Neural cell (in vitro differentiated cells): ENCODE measurements around the gene PDYN. TPM values are rescaled to one million over a fixed set of nuclear protein-coding genes. Genes with fewer than 3 reads are reported as not detected.

Source experiments
- H2AFZ ChIP-seq: fragments of 200-600, 300-800 bp; sonication (generic), shearing (Covaris generic); 2 replicates; pipeline ENCODE4 v1.6.0; 2014; ENCODE audit warnings: low read depth, mild to moderate bottlenecking, antibody characterized with exemption, low read length, moderate library complexity
- H3F3A ChIP-seq: fragments of 200-600 bp; shearing (Covaris generic); 2 replicates; pipeline ENCODE4 v1.6.1; 2016; ENCODE audit warnings: mild to moderate bottlenecking, moderate library complexity, mixed read lengths, antibody characterized with exemption, low read length; ENCODE audit not compliant: insufficient read depth, poor library complexity, severe bottlenecking
- H3K27ac ChIP-seq: fragments of 200-600, 300-800 bp; sonication (generic), shearing (Covaris generic); 2 replicates; pipeline ENCODE4 v1.5.1; 2014; ENCODE audit warnings: mild to moderate bottlenecking, low read length, moderate library complexity
- H3K27me3 ChIP-seq: fragments of 300-800, 200-600 bp; sonication (generic), shearing (Covaris generic); 2 replicates; pipeline ENCODE4 v1.6.0; 2014; ENCODE audit warnings: mild to moderate bottlenecking, low read depth, low read length, moderate library complexity; ENCODE audit not compliant: insufficient read depth
- H3K36me3 ChIP-seq: fragments of 300-800, 200-600 bp; sonication (generic), shearing (Covaris generic); 2 replicates; pipeline ENCODE4 v1.5.1; 2014; ENCODE audit warnings: mild to moderate bottlenecking, antibody characterized with exemption, low read length, moderate library complexity; ENCODE audit not compliant: insufficient read depth
- H3K4me2 ChIP-seq: fragments of 300-800, 200-600 bp; sonication (generic), shearing (Covaris generic); 2 replicates; pipeline ENCODE4 v1.6.0; 2014; ENCODE audit warnings: mild to moderate bottlenecking, low read length
- H3K4me3 ChIP-seq: fragments of 300-800, 200-600 bp; sonication (generic), shearing (Covaris generic); 2 replicates; pipeline ENCODE4 v1.5.1; 2014; ENCODE audit warnings: mild to moderate bottlenecking, low read length, moderate library complexity
- H3K79me2 ChIP-seq: fragments of 200-600 bp; shearing (Covaris generic); replicated peaks from 2 replicates; pipeline ENCODE4 v1.6.0; 2014; ENCODE audit warnings: mild to moderate bottlenecking, low read length, moderate library complexity; ENCODE audit not compliant: insufficient read depth
- H3K9ac ChIP-seq: fragments of 300-800, 200-600 bp; sonication (generic), shearing (Covaris generic); 2 replicates; pipeline ENCODE4 v1.6.1; 2016; ENCODE audit warnings: mild to moderate bottlenecking, low read length, mixed read lengths
- H3K9me2 ChIP-seq: fragments of 200-600 bp; shearing (Covaris generic); 2 replicates; pipeline ENCODE4 v1.6.1; 2016; ENCODE audit warnings: mild to moderate bottlenecking, low read length, mixed read lengths; ENCODE audit not compliant: insufficient read depth
- H3K9me3 ChIP-seq: fragments of 200-600, 300-800 bp; sonication (generic), shearing (Covaris generic); 2 replicates; pipeline ENCODE4 v1.6.1; 2016; ENCODE audit warnings: mild to moderate bottlenecking, mixed run types, low read length, moderate library complexity, mixed read lengths
- H4K20me1 ChIP-seq: fragments of 200-600 bp; shearing (Covaris generic); 2 replicates; pipeline ENCODE4 v1.6.1; 2016; ENCODE audit warnings: mild to moderate bottlenecking, mixed run types; ENCODE audit not compliant: insufficient read depth
- EP300 ChIP-seq: fragments of 450-650 bp; conservative IDR thresholded peaks from 2 replicates; pipeline ENCODE4 v1.6.1; 2014; ENCODE audit warnings: antibody characterized with exemption, mild to moderate bottlenecking, moderate library complexity; ENCODE audit not compliant: poor library complexity, severe bottlenecking
- EZH2 ChIP-seq: fragments of 200-600, 300-800 bp; shearing (Covaris generic), sonication (generic); IDR thresholded peaks from 2 replicates; pipeline ENCODE4 v1.6.1; 2014; ENCODE audit warnings: antibody characterized with exemption, low read length, borderline replicate concordance, mild to moderate bottlenecking; ENCODE audit not compliant: insufficient read depth, poor library complexity, severe bottlenecking
- MXI1 ChIP-seq: fragments of 450-650 bp; conservative IDR thresholded peaks from 2 replicates; pipeline ENCODE4 v1.6.1; 2014; ENCODE audit warnings: antibody characterized with exemption, mild to moderate bottlenecking; ENCODE audit not compliant: poor library complexity, severe bottlenecking
- POLR2AphosphoS5 ChIP-seq: IDR thresholded peaks from 2 replicates; pipeline ENCODE4 v1.6.1; 2012
- RAD21 ChIP-seq: fragments of 450-650 bp; conservative IDR thresholded peaks from 2 replicates; pipeline ENCODE4 v1.6.1; 2014; ENCODE audit warnings: antibody characterized with exemption, mild to moderate bottlenecking, moderate library complexity
- SMC3 ChIP-seq: fragments of 450-650 bp; conservative IDR thresholded peaks from 2 replicates; pipeline ENCODE4 v1.6.1; 2014; ENCODE audit warnings: antibody characterized with exemption, mild to moderate bottlenecking, moderate library complexity; ENCODE audit not compliant: poor library complexity
- TAF1 ChIP-seq: IDR thresholded peaks from 2 replicates; pipeline ENCODE4 v1.6.1; 2012; ENCODE audit warnings: low read depth
- polyA plus RNA-seq: library from polyadenylated mRNA; depleted of rRNA; stranded (reverse); fragments of >200 nt; gene quantifications from 2 replicates; pipeline ENCODE4 v1.2.3, GENCODE V29; 2014
- TF ChIP-seq, protein P1 (sequence below): fragments of 450-650 bp; IDR thresholded peaks from 2 replicates; pipeline ENCODE4 v1.5.1; 2014; ENCODE audit warnings: antibody characterized with exemption, mild to moderate bottlenecking, moderate library complexity; ENCODE audit not compliant: poor library complexity, severe bottlenecking
- TF ChIP-seq, protein P2 (sequence below): IDR thresholded peaks from 2 replicates; pipeline ENCODE4 v1.6.1; 2012; ENCODE audit warnings: borderline replicate concordance

Gene PDYN
- polyA plus RNA-seq, 1 donor from 2014 or later, result 17.3 TPM

DNA sequence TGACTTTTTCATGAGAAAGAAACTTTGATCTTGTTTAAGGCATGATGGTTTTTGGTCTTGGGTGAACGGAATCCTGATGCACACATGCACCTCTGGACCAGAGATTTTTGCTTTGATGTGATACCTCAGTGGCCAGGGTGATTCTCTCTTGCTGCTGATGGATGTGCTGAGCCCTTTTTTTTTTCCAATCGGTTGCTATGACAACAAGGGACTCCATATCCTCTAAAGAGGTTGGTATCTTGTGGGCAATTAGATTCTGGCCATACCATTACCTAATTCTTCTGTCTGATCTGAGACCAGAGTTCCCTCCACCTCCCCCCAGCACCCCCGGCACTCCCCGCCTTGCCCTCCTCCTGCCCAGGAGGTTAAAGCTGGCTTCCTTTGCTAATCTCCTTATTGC is 24.9 kb downstream of the PDYN start:
- Histone ChIP-seq H3K4me2 (peak overlapping the region; percentile 30), H3K9me3 (no peaks in the 10 kb centered on the region), H3K27ac (peak overlapping the region; percentile 67), H3K9ac (peak overlapping the region; percentile 40), H3F3A (no peaks in the 10 kb centered on the region), H4K20me1 (no peaks in the 10 kb centered on the region), H3K4me3 (peak overlapping the region; percentile 4), H3K79me2 (no peaks in the 10 kb centered on the region), H3K27me3 (no peaks in the 10 kb centered on the region), H3K36me3 (no peaks in the 10 kb centered on the region), H3K9me2 (no peaks in the 10 kb centered on the region), H2AFZ (peak overlapping the region; percentile 36)
- TF ChIP-seq, protein P1, sequence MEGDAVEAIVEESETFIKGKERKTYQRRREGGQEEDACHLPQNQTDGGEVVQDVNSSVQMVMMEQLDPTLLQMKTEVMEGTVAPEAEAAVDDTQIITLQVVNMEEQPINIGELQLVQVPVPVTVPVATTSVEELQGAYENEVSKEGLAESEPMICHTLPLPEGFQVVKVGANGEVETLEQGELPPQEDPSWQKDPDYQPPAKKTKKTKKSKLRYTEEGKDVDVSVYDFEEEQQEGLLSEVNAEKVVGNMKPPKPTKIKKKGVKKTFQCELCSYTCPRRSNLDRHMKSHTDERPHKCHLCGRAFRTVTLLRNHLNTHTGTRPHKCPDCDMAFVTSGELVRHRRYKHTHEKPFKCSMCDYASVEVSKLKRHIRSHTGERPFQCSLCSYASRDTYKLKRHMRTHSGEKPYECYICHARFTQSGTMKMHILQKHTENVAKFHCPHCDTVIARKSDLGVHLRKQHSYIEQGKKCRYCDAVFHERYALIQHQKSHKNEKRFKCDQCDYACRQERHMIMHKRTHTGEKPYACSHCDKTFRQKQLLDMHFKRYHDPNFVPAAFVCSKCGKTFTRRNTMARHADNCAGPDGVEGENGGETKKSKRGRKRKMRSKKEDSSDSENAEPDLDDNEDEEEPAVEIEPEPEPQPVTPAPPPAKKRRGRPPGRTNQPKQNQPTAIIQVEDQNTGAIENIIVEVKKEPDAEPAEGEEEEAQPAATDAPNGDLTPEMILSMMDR, result no peak
- TF ChIP-seq SMC3 (no peak), EP300 (no peak), MXI1 (no peak), RAD21 (no peak), POLR2AphosphoS5 (no peak), EZH2 (no peak), TAF1 (no peak)
- TF ChIP-seq, protein P2, sequence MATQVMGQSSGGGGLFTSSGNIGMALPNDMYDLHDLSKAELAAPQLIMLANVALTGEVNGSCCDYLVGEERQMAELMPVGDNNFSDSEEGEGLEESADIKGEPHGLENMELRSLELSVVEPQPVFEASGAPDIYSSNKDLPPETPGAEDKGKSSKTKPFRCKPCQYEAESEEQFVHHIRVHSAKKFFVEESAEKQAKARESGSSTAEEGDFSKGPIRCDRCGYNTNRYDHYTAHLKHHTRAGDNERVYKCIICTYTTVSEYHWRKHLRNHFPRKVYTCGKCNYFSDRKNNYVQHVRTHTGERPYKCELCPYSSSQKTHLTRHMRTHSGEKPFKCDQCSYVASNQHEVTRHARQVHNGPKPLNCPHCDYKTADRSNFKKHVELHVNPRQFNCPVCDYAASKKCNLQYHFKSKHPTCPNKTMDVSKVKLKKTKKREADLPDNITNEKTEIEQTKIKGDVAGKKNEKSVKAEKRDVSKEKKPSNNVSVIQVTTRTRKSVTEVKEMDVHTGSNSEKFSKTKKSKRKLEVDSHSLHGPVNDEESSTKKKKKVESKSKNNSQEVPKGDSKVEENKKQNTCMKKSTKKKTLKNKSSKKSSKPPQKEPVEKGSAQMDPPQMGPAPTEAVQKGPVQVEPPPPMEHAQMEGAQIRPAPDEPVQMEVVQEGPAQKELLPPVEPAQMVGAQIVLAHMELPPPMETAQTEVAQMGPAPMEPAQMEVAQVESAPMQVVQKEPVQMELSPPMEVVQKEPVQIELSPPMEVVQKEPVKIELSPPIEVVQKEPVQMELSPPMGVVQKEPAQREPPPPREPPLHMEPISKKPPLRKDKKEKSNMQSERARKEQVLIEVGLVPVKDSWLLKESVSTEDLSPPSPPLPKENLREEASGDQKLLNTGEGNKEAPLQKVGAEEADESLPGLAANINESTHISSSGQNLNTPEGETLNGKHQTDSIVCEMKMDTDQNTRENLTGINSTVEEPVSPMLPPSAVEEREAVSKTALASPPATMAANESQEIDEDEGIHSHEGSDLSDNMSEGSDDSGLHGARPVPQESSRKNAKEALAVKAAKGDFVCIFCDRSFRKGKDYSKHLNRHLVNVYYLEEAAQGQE, result no peak

DNA sequence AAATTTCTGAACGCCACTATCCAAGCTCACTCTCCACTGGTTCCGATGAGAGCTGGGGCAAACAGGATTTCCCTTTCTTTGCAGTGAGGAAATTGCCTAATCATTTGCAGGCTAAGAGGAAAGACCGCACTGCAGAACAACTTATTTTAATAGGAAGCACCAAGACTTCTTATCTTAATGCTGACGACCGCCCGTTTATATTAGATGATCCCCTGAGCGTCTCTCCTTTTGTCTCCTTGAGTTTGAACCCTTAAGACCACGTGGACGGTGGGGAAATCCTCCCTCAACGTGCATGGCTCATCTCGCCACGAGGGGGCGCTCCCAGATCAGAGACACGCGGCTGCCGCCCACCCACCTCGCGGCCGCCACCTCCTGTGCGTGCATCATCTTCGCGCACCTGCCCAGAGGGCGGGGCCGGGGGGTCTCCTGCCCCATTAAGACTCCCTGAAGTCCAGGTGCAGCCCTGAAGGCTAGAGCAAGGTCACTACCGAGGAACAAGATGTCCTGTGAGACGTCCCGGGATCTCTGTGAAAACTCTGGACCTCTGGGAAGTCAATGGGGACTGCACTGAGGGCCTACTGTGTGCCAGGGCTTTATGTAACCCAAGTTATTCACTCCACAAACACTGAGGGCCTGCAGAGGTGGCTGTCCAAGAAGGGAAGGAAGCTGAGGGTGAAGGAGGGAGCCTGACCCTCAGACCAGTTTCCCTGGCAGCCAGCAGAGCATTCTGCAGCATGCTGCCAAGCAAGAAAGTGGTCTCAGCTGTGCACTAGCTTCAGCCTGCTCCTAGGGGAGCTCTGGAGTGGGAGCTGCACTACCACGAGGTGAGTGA is 28.1 kb downstream of the PDYN start:
- Histone ChIP-seq H3K9me3 (no peaks in the 10 kb centered on the region), H3K4me2 (no peak overlapping the region), H3K36me3 (no peaks in the 10 kb centered on the region), H2AFZ (no peak overlapping the region), H3K9me2 (no peaks in the 10 kb centered on the region), H3K9ac (no peak overlapping the region), H3K4me3 (no peak overlapping the region), H3F3A (no peaks in the 10 kb centered on the region), H3K27ac (no peak overlapping the region), H3K79me2 (no peaks in the 10 kb centered on the region), H3K27me3 (no peaks in the 10 kb centered on the region), H4K20me1 (no peaks in the 10 kb centered on the region)
- TF ChIP-seq, protein P1, result peak; percentile 96
- TF ChIP-seq MXI1 (peak; percentile 24), SMC3 (peak; percentile 97), TAF1 (no peak), RAD21 (peak; percentile 95)
